GM19099 (cell line): ENCODE measurements around the gene OSBPL5.

Source experiments
- POLR2A ChIP-seq: IDR thresholded peaks from 3 replicates; pipeline ENCODE4 v1.6.1; 2011; ENCODE audit warnings: low read depth; ENCODE audit not compliant: insufficient read length; ENCODE audit errors: extremely low read depth

OSBPL5 gene

DNA sequence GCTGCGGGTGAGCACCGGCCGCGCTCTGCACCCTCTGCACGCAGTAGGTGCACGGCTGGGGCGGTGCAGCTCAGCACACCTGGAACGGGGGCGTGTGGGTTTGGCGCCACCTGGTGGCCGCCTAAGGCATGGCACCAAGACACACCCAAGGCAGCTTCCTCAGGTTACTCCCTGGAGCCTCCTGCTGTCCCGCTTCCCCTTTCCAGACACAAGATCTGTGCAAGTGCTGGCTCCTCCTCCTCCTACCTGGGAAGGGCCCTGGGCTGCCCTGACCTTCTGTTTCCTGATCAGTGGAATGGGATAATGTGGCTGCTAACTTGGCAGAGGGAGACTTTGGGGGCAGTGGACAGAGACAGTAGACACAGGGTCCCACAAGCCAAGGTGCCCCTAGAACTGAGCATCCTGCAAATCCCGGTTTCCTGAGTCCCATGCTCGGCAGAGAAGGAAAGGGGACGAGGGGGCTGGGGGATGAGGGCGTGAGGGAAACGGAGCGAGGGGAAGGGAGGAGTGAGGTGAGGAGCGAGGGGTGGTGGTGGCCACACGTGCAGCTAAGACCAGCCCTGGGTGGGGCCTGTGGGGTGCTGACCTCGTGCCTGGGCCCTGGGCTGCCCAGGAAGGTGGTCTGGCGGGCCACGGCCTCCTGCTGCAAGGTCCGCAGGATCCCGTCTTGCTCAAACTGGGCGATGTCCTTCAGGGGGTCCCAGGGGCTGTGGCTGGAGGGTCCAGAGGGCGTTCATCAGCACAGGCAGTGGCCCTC is 73.1 kb downstream of the OSBPL5 start:
- TF ChIP-seq POLR2A, result no peak

DNA sequence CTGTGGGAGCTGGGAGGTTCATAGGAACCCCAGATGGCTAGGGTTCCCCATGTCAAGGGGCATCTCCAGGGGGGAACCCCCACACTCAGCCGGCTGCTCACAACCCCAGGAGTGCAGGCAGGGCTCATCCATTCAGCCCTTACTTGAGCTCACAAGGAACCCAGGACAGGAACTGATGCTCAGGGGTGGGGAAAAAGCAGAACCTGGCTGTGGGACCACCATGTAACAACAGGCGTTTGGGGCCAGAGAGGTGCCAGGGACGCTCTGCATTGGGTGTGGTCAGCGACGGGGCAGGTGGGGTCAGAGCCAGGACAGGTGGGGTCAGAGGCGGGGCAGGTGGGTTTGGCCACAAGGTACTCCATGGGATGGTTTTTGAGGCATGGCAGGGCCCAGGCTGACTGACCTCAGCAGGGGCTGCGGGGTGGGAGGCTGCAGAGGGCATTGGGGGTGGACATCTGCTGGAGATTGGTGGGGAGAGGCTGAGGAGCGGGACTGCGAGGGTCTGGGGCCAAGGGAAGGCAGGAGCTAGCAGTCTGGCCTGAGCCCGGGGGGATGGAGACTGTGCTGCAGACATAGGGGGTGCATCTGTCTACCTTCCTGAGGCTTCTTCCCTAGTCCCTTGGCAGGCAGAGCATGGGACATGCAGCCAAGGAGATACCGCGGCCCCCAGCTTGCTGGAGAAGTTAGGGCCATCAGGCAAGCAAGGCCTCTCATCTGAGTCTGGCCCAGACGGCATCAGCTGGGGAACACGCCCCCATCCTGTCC is 73.8 kb downstream of the OSBPL5 start:
- TF ChIP-seq POLR2A, result no peak

DNA sequence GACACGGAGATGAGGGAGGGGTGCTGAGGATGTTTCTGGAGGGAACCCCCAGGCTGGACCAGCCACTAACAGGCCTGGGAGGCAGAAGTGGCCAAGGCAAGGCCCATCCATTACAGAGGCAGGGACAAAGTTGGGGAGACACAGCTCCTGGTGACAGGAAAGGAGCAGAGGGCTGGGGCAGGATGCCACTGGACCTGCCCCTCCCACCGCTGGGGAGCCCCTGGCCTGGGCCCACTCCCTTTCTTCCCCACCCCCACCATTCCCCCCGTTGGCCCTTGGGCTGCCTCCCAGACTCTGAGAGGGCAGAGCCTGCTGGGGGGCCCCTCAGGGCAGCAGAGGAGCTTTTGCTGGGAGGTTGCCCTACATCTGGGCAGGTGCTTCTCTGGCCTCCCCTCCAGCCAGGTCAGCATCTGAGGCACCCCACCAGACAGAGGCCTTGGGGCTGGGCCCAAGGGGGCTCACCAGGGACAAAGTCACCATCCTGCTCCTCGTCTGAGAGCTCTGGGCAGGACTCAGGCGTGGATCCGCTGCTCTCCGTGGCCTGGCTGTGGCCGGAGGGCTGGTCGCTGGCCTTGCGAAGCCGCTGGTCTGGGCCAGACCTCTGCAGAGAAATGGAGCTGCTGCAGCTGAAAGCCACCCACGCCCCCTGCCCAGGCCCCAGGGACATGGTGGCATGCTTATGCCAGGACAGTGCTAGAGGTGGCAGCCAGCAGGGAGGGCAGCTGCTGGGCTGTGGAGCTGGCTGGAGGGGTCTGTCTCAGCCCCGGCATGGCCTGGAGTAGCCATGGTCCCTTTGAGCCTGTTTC is 74.8 kb downstream of the OSBPL5 start:
- TF ChIP-seq POLR2A, result no peak

DNA sequence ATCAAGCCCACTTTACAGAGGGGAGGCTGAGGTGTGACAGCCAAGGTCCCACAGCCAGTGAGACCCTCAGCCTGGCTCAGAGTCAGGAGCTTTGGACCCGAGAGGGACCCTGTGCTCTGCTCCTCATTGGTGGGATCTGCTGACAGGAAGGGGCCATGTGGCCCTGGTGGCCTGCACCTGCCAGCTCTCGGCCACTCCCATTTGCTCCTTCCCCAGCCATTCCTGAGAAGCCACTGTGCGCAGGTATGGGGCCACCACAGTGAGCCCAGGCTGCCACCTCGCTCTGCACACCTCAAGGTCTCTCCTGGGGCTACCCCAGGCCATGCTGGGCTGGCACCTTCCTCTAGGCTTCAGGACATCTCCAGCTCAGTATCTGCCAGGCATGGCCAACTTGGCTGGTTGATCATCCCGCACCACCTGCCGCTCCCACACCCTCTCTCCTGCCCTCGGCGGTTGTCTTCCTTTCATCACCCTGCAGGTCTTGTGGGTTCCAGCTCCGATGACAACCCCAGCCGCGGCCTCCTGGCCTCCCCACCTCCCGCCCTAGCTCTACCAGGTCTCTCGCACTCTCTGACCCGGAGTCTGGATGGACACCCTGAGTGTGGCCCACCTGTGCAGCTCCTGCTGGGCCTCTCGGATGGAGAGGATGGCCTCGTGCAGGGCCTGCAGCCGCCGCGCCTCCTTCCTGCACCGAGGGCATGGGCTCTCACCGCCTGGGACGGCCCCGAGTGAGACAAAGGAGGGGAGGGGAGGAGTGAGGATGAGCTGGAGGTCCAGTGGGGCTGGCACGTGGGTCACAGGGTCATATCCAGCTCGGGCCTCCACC is 75.7 kb downstream of the OSBPL5 start:
- no peak for TF ChIP-seq POLR2A

DNA sequence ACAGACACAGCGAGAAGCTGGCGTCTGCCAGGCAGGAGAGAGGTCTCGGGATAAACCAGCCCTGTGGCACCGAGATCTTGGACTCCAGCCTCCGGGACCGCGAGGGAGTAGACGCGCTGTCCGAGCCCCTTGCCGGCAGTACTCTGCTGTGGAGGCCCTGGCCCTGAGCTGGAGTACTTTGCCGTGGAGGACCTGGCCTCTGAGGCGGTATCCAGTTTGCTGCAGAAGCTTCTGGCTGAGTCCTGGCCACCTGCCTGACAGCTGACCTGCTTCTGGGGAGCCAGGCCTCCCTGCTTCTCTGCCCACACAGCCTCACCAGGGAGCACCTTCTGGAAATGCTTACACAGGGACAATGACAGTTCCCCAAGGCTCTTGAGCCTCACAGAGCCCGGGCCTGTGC is 76.3 kb downstream of the OSBPL5 start:
- no peak for TF ChIP-seq POLR2A

DNA sequence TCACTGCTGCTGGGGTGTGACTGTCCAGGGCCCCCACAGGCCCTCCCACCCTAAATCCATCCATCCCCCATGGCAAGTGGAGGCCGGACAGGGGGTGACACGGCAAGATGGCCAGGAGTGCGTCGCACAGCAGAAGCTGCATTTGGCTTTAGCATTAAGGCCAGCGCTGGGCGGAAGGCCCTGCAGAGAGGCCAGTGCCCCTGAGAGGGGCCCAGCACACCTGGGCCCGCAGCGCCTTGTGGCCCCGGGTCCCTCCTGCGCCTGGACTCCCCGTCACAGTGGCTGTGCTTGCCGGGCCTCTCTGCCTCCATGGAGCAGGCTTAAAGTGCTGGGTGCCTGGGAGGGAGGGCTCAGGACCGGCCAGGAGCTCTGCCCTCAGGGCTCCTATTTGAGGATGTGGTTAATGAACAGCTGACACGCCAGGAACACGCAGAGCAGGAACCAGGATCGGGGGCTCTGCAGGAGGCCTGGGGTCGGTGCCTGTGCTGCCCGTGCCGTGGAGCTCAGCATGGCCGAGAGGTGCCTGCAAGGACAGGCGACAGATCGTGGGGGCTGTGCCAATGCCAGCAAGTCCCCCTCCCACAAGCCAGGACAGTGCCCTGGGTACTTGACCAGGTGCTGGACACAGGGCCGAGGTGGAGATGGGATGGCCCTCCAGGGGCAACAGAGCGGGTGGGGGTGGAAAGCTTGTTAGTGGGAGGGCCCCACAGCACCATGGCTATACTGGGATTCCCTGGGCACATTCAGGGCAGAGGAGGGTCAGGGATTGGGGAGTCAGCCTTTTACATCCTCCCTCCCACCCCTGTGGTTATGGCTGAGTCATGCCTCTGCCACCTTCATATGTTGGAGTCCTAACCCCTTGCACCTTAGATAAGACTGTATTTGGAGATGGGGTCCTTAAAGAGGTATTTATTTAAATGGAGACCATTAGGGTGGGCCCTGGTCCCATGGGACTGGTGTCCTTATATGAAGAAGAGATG is 77.0 kb downstream of the OSBPL5 start:
- no peak for TF ChIP-seq POLR2A

DNA sequence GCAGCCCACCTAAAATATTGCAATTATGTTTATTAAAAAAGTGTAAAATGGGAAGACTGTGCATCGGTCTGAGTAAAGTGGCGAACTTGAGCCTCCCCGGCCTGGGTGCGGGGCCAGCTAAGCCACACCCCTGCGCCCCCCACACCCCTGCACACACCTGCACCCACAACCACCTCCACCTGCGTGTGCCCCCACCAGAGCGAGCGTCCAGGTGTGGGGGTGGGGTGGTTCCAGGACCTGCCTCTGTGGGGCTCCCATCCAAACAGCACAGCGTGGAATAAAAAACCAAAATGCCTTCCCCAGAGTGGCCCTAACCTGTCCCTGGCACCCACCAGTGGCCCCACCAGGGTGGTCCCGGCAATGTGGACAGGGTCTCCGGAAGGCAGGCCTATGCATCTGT is 77.7 kb downstream of the OSBPL5 start:
- no peak for TF ChIP-seq POLR2A

DNA sequence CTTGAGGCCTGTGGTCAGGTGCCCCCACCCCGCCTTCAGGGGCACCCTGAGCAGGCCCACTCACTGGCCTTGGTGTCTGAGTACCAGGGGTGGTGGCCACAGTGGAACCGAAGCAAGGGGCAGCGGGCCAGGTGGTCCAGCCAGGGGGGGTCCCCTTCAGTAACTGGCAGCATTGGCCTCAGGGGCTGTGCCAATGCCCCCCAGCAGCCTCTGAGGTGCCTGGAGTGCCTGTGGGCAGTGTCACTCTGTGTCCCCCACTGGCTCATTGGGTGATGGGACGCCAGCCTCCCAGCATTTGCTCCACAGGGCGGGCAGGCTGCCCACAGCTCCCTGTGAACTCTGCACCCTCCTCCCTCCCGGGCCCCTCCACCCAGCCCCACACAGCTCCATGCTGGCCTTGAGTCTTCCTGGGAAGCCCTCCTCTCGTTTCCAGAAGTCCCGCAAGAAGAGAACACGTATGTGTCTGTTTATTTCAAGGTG is 78.4 kb downstream of the OSBPL5 start:
- TF ChIP-seq POLR2A, result no peak

DNA sequence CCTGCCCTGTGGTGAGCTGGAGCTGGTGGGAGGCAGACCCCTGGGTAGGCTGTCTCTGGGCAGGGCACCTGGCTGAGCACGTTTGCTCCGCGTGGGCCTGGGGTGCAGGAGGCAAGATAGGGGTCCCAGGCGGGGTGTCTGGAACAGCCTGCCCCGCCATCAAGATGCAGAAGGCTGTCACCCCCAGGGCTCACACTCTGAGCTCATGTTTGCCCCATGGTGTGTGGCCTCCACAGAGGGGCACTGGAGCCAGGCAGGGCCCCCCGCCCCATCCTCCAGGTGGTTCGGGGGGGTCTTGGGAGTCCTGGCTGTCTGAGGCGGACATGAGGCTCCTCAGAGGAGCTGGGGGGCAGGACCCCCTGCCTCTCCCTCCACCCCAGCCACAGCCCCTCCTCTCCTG is 79.0 kb downstream of the OSBPL5 start:
- no peak for TF ChIP-seq POLR2A

DNA sequence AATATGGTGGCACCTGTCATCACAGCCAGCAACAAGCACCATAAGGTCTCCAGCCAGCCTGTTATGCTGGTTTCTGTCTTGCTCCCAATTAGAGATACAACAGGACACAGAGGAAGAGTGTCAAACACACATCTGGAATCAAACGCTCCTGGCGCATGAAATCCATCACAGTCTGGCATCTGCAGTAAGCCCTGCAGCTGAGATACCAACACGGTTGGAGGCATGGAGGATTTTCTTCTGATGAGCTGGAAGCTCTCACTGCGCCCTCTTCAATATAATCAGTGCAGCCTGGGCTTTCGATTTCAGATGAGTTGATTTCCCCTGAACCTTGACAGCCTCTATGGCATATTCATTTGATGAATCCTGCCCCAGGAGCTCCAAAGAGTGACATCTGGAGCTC is 80.1 kb downstream of the OSBPL5 start:
- TF ChIP-seq POLR2A, result no peak

DNA sequence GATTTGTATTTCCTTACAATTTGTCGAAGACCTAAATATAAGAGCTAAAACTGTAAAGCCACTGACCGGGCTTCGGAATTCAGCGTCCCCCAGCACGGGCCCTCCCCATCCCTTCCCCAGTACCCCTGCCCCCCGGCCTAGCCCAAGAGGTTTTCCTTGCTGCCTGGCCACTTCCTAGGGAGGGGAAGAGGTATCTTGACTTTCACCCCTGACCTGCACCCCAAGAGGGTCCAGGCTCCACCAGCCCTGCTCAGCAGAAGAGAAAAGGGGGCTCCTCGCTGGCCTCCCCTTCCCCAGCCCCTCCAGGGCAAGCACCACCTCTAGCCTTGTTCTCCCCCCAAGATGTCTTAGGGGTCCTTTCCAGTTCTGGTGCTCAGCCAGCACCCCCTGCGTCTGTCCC is 81.8 kb downstream of the OSBPL5 start:
- no peak for TF ChIP-seq POLR2A

DNA sequence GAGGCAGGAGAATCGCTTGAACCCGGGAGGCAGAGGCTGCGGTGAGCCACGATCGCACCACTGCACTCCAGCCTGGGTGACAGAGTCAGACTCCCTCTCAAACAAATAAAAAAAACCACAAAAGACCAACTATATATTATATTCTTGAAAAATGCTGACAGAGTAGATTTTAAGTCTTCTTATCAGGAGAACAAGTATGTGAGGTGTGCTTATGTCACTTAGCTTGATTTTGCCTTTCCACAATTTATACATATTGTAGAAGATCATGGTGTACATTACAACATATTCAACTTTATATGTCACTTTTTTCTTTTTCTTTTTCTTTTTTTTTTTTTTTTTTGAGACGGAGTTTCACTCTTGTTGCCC is 83.7 kb downstream of the OSBPL5 start:
- no peak for TF ChIP-seq POLR2A

DNA sequence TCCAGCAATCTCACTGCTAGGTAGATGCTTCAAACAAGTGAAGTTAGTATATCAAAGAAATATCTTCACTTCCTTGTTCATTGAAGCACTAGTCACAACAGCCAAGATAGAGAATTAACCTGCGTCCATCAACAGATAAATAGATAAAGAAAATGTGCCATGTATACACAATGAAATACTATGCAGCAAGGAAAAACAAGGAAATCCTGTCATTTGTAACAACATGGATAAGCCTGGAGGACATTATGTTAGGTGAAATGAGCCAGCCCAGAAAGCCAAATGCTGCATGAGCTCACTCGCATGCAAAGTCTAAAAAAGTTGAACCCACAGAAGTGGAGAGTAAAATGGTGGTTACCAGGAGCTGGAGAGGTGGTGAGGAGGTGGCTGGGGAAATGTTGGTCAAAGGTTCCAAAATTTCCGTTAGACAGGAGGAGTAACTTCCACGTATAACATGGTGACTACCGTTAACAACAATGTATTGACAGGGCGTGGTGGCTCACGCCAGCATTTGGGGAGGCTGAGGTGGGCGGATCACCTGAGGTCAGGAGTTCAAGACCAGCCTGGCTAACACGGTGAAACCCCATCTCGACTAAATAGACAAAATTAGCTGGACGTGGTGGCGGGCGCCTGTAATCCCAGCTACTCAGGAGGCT is 84.3 kb downstream of the OSBPL5 start:
- no peak for TF ChIP-seq POLR2A
